WTC11 (cell line): ENCODE data around the gene RHBDL2. TPM values are rescaled to one million over a fixed set of nuclear protein-coding genes. Genes with fewer than 3 reads are reported as not detected.

Source experiments
- ATAC-seq: fragments of 200-7000 bp; cut with Tn5 transposase; 2 replicates; pipeline ENCODE4 v1.10.0; 2021; ENCODE audit warnings: mild to moderate bottlenecking, moderate library complexity
- CTCF ChIA-PET: fragments of 300-600 bp; sonication (Branson Sonifier 250); formaldehyde crosslinking; loops from one replicate; lab custom pipeline; 2021; ENCODE audit warnings: antibody characterized with exemption; lab: Charles Lee
- POLR2A ChIA-PET: fragments of 350-600 bp; sonication (Branson Sonifier 250); formaldehyde crosslinking; loops from one replicate; lab custom pipeline; 2021; ENCODE audit warnings: antibody characterized with exemption; lab: Charles Lee
- DNase-seq: peaks from one replicate; pipeline ENCODE4 v3.0.0; 2021; ENCODE audit warnings: low spot score
- H3K27ac Mint-ChIP-seq: 2 replicates; pipeline ENCODE4 v1.8.0; 2021; ENCODE audit warnings: mixed read lengths
- H3K27me3 Mint-ChIP-seq: 2 replicates; pipeline ENCODE4 v1.8.0; 2021; ENCODE audit warnings: low read depth, mild to moderate bottlenecking, moderate library complexity, mixed read lengths
- H3K36me3 Mint-ChIP-seq: 2 replicates; pipeline ENCODE4 v1.8.0; 2021; ENCODE audit warnings: mixed read lengths
- H3K4me1 Mint-ChIP-seq: 2 replicates; pipeline ENCODE4 v1.8.0; 2022; ENCODE audit warnings: mixed read lengths
- H3K4me3 Mint-ChIP-seq: 2 replicates; pipeline ENCODE4 v1.8.0; 2021; ENCODE audit warnings: mild to moderate bottlenecking, moderate library complexity, mixed read lengths
- H3K9me3 Mint-ChIP-seq: 2 replicates; pipeline ENCODE4 v1.8.0; 2021; ENCODE audit warnings: mixed read lengths
- ATF6 ChIP-seq: sonication (generic); formaldehyde crosslinking; IDR thresholded peaks from 2 replicates; pipeline ENCODE4 v1.8.1; 2023; ENCODE audit warnings: mild to moderate bottlenecking, missing genetic modification reagents
- CBFB ChIP-seq: sonication (generic); formaldehyde crosslinking; IDR thresholded peaks from 2 replicates; pipeline ENCODE4 v1.8.1; 2022; ENCODE audit warnings: mild to moderate bottlenecking, low read depth, missing genetic modification reagents
- CTCF ChIP-seq: fragments of 200-600 bp; IDR thresholded peaks from 2 replicates; pipeline ENCODE4 v1.8.0; 2022; ENCODE audit warnings: antibody characterized with exemption
- ESRRA ChIP-seq: sonication (generic); formaldehyde crosslinking; IDR thresholded peaks from 2 replicates; pipeline ENCODE4 v1.8.1; 2022; ENCODE audit warnings: mild to moderate bottlenecking, missing genetic modification reagents, borderline replicate concordance
- FOXK1 ChIP-seq: sonication (generic); formaldehyde crosslinking; IDR thresholded peaks from 2 replicates; pipeline ENCODE4 v1.8.0; 2022; ENCODE audit warnings: mild to moderate bottlenecking, moderate library complexity, missing genetic modification reagents
- FOXP1 ChIP-seq: sonication (generic); formaldehyde crosslinking; IDR thresholded peaks from 2 replicates; pipeline ENCODE4 v1.8.0; 2022; ENCODE audit warnings: missing genetic modification reagents, mild to moderate bottlenecking, moderate library complexity, borderline replicate concordance
- GRHL2 ChIP-seq: fragments of 250-450 bp; sonication (Bioruptor Pico); IDR thresholded peaks from 2 replicates; pipeline ENCODE4 v1.8.0; 2022; ENCODE audit warnings: mild to moderate bottlenecking, moderate library complexity; ENCODE audit not compliant: insufficient replicate concordance, severe bottlenecking
- IRF2 ChIP-seq: sonication (generic); formaldehyde crosslinking; IDR thresholded peaks from 2 replicates; pipeline ENCODE4 v1.8.0; 2022; ENCODE audit warnings: low read depth, missing genetic modification reagents, borderline replicate concordance
- MAX ChIP-seq: sonication (generic); formaldehyde crosslinking; IDR thresholded peaks from 2 replicates; pipeline ENCODE4 v1.8.0; 2022; ENCODE audit warnings: mild to moderate bottlenecking, missing genetic modification reagents
- NR1H2 ChIP-seq: sonication (generic); formaldehyde crosslinking; IDR thresholded peaks from 2 replicates; pipeline ENCODE4 v1.9.0; 2021; ENCODE audit warnings: mild to moderate bottlenecking, moderate library complexity, missing genetic modification reagents
- NR2C2 ChIP-seq: sonication (generic); formaldehyde crosslinking; IDR thresholded peaks from 2 replicates; pipeline ENCODE4 v1.8.0; 2022; ENCODE audit warnings: mild to moderate bottlenecking, missing genetic modification reagents
- PRRX2 ChIP-seq: fragments of 250-450 bp; sonication (Bioruptor Pico); IDR thresholded peaks from 2 replicates; pipeline ENCODE4 v1.8.0; 2021; ENCODE audit warnings: mild to moderate bottlenecking
- RORB ChIP-seq: fragments of 250-450 bp; sonication (Bioruptor Pico); IDR thresholded peaks from 2 replicates; pipeline ENCODE4 v1.9.0; 2021; ENCODE audit warnings: mild to moderate bottlenecking
- SP1 ChIP-seq: sonication (generic); formaldehyde crosslinking; conservative IDR thresholded peaks from 2 replicates; pipeline ENCODE4 v1.8.1; 2022; ENCODE audit warnings: missing genetic modification reagents
- ZBTB21 ChIP-seq: sonication (generic); formaldehyde crosslinking; IDR thresholded peaks from 2 replicates; pipeline ENCODE4 v1.8.1; 2023; ENCODE audit warnings: mild to moderate bottlenecking, missing genetic modification reagents, borderline replicate concordance
- ZNF512 ChIP-seq: sonication (generic); formaldehyde crosslinking; IDR thresholded peaks from 2 replicates; pipeline ENCODE4 v1.8.1; 2022; ENCODE audit warnings: missing genetic modification reagents, borderline replicate concordance
- total RNA-seq: library from RNA; stranded (reverse); gene quantifications from 3 replicates; pipeline ENCODE4 v1.2.3, GENCODE V29; 2021
- TF ChIP-seq, protein P1 (sequence below): sonication (generic); formaldehyde crosslinking; conservative IDR thresholded peaks from 2 replicates; pipeline ENCODE4 v1.8.1; 2022; ENCODE audit warnings: mild to moderate bottlenecking, missing genetic modification reagents

The RHBDL2 gene
- total RNA-seq, 1 experiment from 2014 or later = 0.26 TPM

DNA sequence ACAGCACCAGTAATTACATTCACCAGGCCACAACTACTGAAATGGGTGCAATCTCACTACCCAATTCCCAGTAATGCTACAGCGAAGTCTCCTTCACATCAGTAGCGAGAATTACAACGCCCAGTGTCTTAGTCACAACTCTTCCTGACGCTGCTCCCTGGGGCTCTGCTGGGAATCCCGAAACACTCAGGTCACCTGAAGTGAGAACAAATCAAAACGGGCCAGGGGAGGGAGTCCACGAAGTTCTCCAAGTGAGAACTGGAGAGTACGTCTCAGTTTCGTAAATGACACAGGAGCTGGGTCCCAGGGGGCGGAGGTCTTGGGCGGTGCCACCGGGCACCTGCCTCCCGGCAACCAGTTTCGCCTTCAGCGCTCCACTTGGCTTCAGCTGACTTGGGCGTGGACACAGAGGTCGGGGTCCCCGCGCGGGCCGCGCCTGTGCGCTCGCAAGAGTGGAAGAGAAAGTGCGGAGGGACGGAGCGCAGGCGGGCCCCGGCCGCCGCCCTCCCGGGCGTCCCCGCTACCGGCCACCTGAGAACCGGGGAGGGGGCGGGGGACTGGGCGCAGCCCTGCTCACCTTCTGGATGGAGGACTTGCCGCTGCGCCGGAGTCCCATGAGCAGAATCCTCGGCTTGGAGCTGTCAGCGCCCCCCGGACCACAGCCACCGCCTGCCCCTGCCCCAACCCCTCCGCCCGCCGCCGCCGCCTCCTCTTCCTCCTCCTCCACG, 82.6 kb downstream of the RHBDL2 start:
- ChIA-PET POLR2A (interaction anchor here (0.6 kb wide), 1 partner anchor 167 kb away, joined by 3 read pairs; the partner anchor contains the start of gene NDUFS5), CTCF (interaction anchor here (0.9 to 1.6 kb wide), 2 partner anchors 13 to 240 kb away, joined by 3 to 4 read pairs; no protein-coding TSS in a partner anchor)
- Mint-ChIP-seq H3K36me3 (peaks cover 13% of the 10 kb centered on the region), H3K4me3 (peak overlapping the region; percentile 92), H3K27ac (peak overlapping the region; percentile 36; the same call in 1 of the 2 replicates), H3K27me3 (no peaks in the 10 kb centered on the region), H3K4me1 (peaks cover 18% of the 10 kb centered on the region), H3K9me3 (no peaks in the 10 kb centered on the region)
- TF ChIP-seq ESRRA (0 out of 2 replicates have a peak, but pooled peaks have one; percentile 10), CBFB (no peak)
- peak; percentile 8 for ATAC-seq
- no peak for DNase-seq

GRCh38 chr1:38852780-38853179, 88.8 kb downstream of the RHBDL2 start:
- CTCF ChIA-PET = no interaction called here
- Mint-ChIP-seq H3K9me3 (no peaks in the 10 kb centered on the region), H3K4me1 (0 out of 2 replicates have a peak, but pooled peaks cover 1% of the 10 kb centered on the region), H3K27me3 (no peaks in the 10 kb centered on the region), H3K36me3 (peaks cover 27% of the 10 kb centered on the region), H3K4me3 (no peak overlapping the region), H3K27ac (no peak overlapping the region)
- TF ChIP-seq PRRX2 (CRISPR knock-in tag) (no peak), GRHL2 (CRISPR knock-in tag) (no peak), FOXP1 (CRISPR knock-in tag) (no peak), NR2C2 (CRISPR knock-in tag) (no peak), SP1 (CRISPR knock-in tag) (no peak), IRF2 (CRISPR knock-in tag) (no peak), NR1H2 (CRISPR knock-in tag) (no peak), ATF6 (CRISPR knock-in tag) (no peak), ZNF512 (no peak), CTCF (no peak), MAX (CRISPR knock-in tag) (no peak), RORB (CRISPR knock-in tag) (no peak), ZBTB21 (CRISPR knock-in tag) (no peak), FOXK1 (no peak)
- TF ChIP-seq, protein P1, sequence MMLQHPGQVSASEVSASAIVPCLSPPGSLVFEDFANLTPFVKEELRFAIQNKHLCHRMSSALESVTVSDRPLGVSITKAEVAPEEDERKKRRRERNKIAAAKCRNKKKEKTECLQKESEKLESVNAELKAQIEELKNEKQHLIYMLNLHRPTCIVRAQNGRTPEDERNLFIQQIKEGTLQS (CRISPR knock-in tag) = no peak
- POLR2A ChIA-PET = no interaction called here
- no peak for DNase-seq
- ATAC-seq = no peak
